HG03565 (cell line): ENCODE measurements around the gene DISP3.

Experiments
- ATAC-seq: cut with Tn5 transposase; IDR thresholded peaks from one replicate; pipeline ENCODE4 v1.9.1; 2021; ENCODE audit warnings: mild to moderate bottlenecking, moderate library complexity; ENCODE audit not compliant: unreplicated experiment

Gene DISP3

DNA sequence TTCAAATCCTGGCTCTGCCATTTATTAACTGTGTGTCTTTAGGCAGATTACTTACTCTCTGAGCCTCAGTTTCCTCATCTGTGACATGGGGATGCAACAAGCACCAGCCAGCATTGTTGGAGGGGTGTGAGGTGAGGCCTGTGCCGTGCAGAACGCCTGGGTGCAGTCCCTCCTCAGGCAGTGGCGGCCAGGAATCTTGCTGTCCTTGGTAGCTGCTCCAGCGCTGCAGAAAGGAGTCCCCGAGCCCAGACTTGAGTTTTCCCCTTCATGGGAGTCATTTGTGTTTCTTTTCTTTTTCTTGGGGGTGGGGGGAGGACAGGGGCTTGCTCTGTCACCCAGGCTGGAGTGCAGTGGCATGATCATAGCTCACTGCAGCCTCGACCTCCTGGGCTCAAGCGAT, 46.6 kb downstream of the DISP3 start:
- ATAC-seq, result no peak

DNA sequence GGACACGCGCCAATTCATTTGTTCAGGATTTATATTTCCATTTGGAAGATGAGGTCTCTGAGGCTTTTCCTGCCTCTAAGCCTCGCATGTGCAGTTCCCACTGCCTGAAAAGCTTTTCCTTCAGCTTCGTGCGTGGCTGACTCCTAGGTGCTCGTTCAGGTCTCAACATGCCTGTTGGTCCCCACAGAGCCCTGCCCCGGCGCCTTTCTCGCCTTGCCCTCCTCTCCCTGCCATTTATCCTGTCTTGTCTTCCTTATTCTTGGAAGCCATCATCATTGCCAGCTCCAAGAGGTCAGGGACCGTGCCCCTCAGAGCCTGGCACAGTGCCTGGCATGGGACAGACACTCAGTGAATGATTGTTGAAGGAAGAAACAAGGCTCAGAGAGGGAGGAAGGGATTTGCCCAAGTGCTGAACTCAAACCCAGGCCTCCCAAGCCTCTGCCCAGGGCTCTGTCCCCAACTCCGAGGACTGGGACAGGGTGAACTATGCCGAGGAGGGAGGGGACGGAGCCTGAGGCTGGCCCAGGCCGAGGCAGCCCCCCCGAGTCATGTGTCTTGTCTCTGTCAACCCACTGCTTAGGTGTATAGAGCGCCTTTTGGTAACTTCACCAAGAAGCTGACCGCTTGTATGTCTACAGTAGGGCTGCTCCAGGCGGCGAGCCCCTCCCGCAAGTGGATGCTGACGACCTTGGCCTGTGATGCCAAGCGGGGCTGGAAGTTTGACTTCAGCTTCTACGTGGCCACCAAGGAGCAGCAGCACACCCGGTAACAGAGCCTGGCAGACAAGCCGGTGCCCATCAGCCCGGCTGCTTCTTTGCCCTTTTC, 47.3 kb downstream of the DISP3 start:
- no peak for ATAC-seq

DNA sequence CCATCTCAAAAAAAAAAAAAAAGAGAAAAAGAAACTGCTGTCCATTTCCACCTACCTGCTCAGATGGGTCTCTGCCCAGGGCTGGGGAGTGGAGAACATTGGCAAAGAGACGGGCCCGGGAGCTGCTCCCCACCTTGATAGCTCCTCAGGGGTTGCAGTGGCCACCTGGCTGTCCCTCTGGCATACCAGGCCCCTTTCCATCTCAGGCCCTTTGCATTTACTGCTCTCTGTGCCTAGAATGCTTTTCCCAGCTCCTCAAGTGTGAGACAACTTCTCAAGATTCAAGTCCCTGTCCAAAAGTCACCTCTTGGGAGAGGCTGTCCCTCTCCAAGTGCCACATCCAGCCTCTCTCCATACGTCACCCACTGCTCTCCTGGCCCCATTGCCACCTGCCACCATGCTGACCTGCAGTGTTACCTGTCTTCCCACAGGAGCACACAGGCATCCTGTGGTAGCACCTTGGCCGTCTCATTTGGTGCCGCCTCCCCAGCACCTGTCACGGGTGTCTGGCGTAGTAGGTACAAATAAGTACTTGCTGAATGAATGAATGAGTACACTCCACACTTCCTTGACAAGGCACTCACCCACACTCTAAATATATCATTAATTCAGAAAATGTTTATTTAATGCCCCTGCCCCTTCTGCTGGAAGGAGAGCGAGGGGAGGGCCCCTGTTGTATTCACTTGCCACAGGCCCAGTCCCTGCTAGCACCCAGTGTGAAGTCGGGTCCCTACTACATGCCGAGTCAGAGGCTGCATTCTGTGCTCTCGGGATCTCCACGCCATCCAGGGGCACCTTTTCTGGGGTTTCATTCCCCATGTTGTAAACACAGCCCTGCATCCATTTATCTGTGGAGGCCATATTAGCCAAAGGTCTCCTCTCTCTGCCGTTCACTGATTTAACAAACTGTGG, 48.8 kb downstream of the DISP3 start:
- no peak for ATAC-seq

DNA sequence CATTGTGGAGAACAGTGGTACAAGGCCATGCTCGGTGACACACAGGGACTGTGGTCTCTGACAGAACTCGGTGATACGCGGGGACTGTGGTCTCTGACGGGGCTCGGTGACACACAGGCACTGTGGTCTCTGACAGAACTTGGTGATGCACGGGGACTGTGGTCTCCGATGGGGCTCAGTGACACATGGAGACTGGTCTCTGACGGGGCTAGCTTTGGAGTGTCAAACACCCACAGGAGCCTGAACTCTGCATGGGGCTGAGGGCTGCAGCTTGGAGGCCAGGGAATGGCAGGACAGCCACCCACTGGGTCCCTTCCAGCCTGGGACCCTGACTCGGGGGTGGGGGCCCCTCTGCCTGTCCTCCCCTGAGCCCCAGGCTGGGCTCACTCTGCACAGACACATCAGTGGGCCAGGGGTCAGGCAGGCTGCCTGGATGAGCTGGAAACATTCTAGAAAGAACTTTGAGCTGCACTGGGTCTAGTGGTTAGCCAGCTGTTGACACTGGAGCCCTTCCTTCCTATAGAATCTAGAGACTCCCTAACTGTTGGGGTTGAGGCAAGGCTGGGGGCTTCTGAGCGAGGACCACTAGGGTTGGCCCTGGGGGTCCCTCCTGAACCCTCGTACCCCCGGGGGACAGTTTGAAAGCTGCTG, 49.8 kb downstream of the DISP3 start:
- no peak for ATAC-seq

DNA sequence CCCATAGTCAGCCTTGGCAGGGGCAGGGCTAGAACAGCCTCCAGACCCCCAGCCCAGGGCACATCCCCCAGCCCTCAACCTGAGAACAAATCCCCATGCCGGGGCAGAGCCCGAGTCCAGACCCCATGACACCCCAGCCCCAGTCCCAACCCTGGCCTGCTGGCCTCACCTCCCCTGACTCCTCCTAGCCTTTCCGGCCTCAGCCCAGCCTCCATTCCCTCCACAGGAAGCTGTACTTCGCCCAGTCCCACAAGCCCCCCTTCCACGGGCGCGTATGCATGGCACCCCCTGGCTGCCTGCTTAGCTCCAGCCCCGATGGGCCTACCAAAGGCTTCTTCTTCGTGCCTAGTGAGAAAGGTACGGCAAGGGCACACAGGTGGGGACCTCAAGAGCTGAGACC, 50.4 kb downstream of the DISP3 start:
- ATAC-seq, result no peak

DNA sequence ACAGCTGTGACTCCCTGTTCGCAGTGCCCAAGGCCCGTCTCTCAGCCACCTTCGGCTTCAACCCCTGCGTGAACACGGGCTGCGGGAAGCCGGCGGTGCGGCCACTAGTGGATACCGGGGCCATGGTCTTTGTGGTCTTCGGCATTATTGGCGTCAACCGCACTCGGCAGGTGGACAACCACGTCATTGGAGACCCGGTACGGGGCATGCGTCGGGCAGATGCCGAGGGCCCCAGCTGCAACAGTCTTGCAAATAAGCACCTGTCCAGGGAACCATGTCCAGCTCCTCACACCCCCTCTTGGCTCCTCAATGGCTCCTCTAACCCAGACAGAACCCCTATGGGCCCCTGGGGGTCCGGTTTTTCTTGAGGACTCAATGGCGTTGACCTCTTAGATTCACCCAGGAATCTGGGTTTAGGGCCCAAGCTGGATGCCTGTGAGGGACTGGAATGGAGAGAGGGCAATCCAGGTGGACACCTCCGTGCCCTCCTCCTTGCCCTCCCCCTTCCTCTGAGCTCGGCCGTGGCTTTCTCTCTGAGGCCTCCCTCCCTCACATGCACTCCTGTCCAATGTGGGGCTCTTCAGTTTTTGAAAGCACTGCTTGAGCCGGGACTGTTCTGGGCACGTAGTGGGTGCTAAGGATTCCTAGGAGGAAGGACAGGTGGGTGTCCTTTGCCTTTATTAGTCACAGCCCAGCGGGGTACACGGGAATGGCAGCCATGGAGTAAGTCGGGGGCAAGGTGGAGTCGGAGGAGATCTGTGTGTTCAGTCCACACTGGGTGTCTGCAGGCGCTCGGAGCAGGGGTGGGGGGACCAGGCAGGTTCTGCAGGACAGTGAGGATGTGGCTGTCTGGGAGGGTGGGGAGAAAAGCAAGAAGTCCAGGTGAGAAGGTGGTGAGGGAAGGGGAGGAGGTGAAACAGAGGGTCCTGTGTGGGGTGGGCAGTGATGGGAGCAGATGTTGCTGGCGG, 51.1 kb downstream of the DISP3 start:
- ATAC-seq, result no peak

DNA sequence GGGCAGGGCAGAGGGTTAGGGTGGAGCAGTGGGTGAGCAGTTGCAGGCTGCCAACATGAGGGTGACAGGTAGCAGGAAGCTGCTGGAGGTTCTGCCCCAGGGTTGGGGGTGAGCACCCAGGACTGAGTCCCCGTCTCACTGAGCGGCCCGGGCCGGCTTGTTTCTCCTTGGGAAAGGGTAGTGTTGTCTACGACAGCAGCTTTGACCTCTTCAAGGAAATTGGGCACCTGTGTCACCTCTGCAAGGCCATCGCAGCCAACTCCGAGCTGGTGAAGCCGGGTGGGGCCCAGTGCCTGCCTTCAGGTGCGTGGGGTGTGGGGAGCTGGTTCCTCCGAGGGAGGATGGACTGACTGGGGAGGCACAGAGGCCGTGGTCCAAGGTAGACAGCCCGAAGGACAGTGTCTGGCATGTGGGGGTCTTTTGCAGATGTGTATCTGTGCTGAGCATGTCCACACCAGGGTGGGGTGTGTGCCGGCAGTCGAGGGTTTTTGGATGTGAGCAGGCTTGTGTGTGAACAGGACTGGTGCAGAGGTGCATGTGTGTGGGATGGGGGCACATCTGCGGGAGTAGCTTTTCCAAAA, 51.9 kb downstream of the DISP3 start:
- ATAC-seq, result no peak

DNA sequence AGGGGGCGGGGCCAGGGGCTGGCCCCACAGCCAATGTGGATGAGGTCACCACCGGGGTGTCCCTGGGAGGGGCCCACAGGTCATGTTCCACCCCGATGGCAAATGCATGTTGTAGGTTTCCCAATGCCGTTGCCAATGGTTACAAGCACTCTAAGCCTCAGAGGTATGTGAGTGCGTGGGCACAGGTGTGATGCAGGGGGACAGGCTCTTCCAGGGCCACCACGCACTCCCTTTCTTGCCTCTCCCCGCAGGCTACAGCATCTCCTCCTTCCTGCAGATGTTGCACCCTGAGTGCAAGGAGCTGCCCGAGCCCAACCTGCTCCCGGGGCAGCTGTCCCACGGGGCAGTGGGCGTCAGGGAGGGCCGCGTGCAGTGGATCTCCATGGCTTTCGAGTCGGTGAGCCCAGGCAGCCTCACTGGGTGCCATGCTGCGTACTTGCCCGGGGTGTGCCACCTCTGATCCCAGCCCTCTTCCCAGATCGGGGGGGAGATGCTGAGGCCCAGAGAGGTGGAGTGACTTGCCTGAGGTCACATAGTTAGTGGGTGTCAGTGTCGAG, 52.4 kb downstream of the DISP3 start:
- ATAC-seq, result no peak

DNA sequence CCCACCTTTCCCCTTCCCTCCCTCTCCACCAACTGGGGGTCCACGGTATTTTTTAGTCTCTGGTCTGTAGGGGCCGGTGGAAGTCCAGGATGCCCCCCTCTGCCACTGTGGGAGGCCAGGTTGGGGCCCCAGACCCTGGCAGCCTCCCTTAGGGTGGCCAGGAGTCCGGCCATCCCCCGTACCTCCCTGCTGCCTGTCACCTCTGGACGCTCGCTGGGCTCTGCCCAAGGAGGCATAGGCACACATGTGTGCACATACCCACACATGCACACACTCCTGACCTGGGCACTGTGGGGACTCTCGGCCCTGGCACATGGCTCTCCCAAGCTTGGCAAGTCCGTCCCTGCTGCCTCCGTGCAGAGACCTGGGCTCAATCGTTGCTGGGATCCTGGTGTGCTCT, 53.0 kb downstream of the DISP3 start:
- no peak for ATAC-seq

DNA sequence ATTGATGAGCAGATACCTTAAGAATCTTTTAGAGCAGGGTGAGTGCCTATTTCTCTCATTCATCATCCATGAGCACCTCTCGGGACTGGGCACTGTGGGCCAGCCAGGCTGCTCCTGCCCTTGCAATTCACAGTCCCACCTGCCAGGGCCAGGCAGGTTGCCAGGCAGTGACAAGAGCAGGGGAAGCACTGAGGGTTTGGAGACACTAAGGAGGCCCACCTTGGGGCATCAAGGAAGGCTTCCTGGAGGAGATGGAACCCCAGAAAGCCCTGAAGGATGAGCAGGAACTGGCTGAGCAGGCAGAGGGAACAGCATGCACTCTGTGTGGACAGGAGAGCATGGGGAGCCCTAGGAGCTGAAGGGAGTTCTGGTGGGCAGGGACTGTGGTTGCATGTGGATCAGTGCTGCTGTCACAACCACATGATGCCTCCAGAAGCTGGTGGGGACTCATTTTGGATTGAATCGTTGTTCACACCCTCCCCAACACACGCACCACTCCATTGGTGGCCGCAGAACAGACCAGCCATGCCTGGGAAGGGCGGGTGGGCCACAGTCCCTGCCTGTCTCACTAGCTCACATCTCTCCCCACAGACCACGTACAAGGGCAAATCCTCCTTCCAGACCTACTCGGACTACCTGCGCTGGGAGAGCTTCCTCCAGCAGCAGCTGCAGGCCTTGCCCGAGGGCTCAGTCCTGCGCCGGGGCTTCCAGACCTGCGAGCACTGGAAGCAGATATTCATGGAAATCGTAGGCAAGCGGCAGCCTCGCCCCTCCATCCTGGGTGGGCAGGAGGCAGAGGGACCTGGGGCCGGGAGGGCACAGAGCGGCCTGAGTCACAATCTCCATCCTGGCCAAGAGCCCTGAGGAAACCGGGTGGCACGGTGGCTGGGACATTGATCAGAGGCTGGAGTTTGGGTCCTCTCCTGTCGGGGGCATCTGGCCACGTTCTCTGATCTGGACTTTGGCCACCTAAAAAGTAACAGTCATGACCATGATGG, 55.1 kb downstream of the DISP3 start:
- no peak for ATAC-seq

DNA sequence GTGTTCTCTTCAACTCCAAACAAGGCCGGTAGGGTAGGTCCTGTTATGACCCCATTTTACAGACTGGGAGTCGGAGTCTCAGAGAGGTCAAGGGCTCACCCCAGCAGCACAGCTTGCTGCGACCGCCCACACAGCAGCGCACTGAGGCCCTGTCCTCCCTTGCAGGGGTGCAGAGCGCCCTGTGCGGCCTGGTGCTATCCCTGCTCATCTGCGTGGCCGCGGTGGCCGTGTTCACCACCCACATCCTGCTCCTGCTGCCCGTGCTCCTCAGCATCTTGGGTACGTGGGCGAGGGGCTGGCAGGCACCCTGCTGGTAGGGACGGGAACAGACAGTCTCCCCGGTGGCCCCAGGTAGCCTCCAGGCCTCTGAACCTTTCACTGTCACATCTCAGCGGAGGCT, 55.9 kb downstream of the DISP3 start:
- no peak for ATAC-seq

DNA sequence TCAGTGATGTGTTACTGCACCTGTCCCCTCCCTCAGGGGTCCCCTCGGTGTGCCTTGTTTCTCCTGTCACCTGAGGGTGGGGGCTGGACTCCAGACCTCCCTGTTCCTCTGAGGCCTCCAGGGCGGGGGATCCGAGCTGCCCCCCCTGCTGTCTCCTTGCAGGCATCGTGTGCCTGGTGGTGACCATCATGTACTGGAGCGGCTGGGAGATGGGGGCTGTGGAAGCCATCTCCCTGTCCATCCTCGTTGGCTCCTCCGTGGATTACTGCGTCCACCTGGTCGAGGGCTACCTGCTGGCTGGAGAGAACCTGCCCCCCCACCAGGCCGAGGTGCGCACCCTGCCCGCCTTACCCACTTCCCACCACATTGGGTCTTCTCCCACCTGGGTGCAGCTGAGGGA, 56.4 kb downstream of the DISP3 start:
- ATAC-seq, result no peak

DNA sequence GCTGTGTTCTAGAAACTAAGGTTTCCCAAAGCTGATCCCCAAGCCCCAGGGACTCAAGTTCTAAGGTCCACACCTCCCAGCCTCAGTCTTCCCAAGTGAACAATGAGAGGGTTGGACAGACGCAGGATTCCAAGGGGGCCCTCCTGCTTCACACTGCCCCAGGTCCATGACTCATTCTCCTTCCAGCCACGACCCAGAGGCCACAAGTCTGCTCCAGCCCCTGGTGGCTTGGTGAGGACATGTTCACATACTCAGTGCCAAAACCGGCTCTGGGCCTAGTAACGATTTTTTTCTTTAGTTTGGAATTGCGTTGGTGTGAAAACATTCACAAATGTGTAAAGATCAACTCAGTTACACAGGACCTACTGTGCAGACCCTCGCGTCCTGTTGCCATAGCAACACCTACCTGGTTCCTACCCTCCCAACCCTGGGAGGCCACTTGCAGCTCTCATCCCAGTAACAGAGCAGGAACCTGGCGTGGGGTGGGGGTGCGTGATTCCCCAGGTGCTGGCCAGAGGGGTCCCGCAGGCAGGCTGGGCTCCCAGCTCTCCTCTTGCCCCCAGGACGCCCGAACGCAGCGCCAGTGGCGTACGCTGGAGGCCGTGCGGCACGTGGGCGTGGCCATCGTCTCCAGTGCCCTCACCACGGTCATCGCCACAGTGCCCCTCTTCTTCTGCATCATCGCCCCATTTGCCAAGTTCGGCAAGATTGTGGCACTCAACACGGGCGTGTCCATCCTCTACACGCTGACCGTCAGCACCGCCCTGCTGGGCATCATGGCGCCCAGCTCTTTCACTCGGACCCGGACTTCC, 57.0 kb downstream of the DISP3 start:
- no peak for ATAC-seq

DNA sequence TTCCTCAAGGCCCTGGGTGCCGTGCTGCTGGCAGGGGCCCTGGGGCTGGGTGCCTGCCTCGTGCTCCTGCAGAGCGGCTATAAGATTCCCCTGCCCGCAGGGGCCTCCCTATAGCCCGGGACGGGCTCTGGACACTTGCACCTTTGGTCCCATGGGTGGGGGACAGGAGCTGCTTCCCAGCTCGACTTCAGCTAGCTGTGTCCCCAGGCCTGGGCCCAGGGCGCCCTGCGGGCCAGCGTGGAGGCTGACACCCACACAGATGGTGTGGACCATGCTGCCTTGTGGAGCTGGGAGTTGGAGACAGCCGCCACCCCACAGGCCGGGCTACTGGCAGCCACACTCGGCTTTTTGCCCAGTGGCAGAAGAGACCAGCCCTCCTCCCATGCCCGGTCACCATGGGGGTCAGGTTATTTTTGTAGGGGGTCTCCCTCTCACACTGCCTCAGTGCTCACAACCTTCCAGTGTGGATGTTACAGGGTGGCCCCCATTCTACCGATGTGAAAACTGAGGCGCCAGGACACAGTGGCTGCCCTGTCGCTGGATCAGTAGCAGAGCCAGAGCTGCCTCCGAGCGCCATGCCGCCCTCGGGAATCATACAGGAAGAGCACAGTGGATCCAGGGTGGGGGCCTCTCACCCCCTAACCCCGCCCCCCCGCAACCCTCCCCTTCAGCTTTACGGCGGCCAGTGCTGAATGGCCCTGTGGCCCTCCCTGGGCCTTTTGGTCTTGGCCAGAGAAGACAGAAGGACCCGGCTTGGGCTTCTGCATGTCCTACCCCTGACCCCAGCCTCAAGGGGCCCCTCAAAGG, 57.8 kb downstream of the DISP3 start:
- no peak for ATAC-seq

DNA sequence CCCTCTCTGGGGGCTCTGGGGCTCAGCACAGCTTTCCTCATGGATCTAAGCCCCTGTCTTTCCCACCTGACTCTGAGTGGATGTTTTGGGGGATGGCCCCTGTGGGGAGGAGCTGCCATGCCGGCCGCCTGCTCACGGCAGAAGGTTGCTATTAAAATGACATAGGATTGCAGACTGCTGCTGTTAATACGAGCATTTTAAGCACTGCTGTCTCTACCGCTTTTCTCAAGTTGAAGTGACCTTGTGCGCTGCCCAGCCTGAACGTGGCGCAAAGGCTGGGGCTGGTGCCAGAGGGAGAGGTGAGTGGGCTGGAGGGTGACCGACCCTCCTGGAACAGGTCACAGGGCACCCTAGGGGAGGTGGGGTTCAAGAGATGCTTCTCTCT, 58.4 kb downstream of the DISP3 start:
- no peak for ATAC-seq

DNA sequence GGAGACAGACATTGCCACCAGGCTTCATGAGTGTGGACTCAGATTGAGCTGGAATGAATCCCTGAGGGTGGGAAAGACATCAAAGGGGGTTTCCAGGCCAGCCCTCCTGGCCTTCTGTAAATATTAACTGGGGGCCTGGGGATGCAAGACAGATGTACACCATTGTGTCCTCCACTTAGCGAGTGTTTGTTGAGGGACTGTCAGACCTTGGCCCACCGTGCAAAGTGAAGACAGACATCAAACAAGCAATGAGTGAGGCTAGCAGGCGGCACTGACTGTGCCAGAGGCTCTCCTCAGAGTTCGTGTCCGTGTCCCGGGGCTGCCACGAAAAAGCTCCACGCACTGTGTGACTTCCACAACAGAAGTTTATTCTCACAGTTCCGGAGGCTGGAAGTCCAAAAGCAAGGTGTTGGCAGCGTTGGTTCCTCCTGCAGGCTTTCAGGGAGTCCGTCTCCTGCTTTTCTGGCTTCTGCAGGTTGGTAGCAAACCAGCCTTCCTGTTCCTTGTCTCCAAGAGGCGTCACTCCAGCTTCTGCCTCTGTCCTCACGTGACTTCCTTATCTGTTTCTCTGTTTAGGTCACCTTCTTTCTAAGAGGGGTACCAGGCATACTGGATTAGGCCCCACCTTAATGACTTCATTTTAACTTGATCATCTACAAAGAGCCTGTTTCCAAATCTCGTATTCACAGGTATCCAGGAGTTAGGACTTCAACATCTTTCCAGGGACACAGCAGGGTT, 59.1 kb downstream of the DISP3 start:
- no peak for ATAC-seq
